HepG2 (cell line): ENCODE measurements around the gene MRPL14. TPM values are rescaled to one million over a fixed set of nuclear protein-coding genes. Genes with fewer than 3 reads are reported as not detected.

Source experiments
- ATAC-seq: fragments of 200-7000 bp; cut with Tn5 transposase; 3 replicates; pipeline ENCODE4 v1.9.1; 2020; ENCODE audit warnings: mild to moderate bottlenecking, moderate library complexity
- BruUV-seq: library from RNA; stranded (reverse); fragments of 400-500 nt; replicated peaks from 2 replicates; lab custom pipeline; 2021; lab: Mats Ljungman, UMichigan
- CTCF ChIA-PET: fragments of 300-600 bp; formaldehyde crosslinking; extraction: SDS; loops from one replicate; lab custom pipeline; 2021; ENCODE audit warnings: low total read pairs, inconsistent platforms, low intra/inter-chr PET ratio; lab: Yijun Ruan, JAX
- POLR2A ChIA-PET: fragments of 350-600 bp; sonication (Branson Sonifier 250); formaldehyde crosslinking; loops from one replicate; lab custom pipeline; 2020; ENCODE audit warnings: antibody characterized with exemption, inconsistent platforms; lab: Yijun Ruan, JAX
- DNase-seq: peaks from one replicate; pipeline ENCODE4 v3.0.0-alpha.2; 2015; ENCODE audit warnings: low spot score
- FAIRE-seq: peaks from 3 replicates; lab custom pipeline; 2011; peaks lifted over from hg19 to GRCh38; lab: Jason Lieb, UNC
- H2AFZ ChIP-seq: one replicate; pipeline ENCODE4 v1.6.1; 2011; ENCODE audit warnings: low read length, inconsistent platforms
- H3K27ac ChIP-seq: fragments of 300-600 bp; 3 replicates; pipeline ENCODE4 v1.8.0; 2011; ENCODE audit warnings: mixed run types, mild to moderate bottlenecking, mixed read lengths, low read length, inconsistent platforms; ENCODE audit not compliant: insufficient read depth; ENCODE audit errors: extremely low read length
- H3K27me3 ChIP-seq, 2 experiments: fragments of 200-600 bp in 1 of 2; 2 replicates in 1 of 2; 3 replicates in 1 of 2; pipeline versions ENCODE4 v1.6.0 to v1.8.0; 2011; ENCODE audit warnings: low read length in 2 of 2, mild to moderate bottlenecking in 2 of 2, moderate library complexity in 2 of 2, inconsistent platforms in 1 of 2; ENCODE audit not compliant: insufficient read depth in 2 of 2, control insufficient read depth in 1 of 2
- H3K36me3 ChIP-seq, 2 experiments: fragments of 200-600 bp in 1 of 2; replicated peaks in 1 of 2; 2 replicates in 1 of 2; 3 replicates in 1 of 2; pipeline versions ENCODE4 v1.5.1 to v1.8.0; 2011; ENCODE audit warnings: low read length in 2 of 2, inconsistent platforms in 1 of 2; ENCODE audit not compliant: insufficient read depth in 2 of 2, control insufficient read depth in 1 of 2
- H3K4me1 ChIP-seq: 2 replicates; pipeline ENCODE4 v1.5.1; 2012; ENCODE audit warnings: low read length, inconsistent platforms; ENCODE audit not compliant: insufficient read depth
- H3K4me2 ChIP-seq: 2 replicates; pipeline ENCODE4 v1.6.0; 2011; ENCODE audit warnings: low read depth, low read length, inconsistent platforms
- H3K4me3 ChIP-seq, 3 experiments: fragments of 200-600 bp in 1 of 3; sonication (generic), shearing (Covaris generic) in 1 of 3; replicated peaks in 1 of 3; 2 replicates each; pipeline ENCODE4 v1.5.1; 2011 to 2016; ENCODE audit warnings: low read length in 3 of 3, inconsistent platforms in 2 of 3, low read depth in 2 of 3, mild to moderate bottlenecking in 2 of 3, control low read depth in 1 of 3, mixed read lengths in 1 of 3; ENCODE audit not compliant: insufficient read depth in 1 of 3
- H3K79me2 ChIP-seq: one replicate; pipeline ENCODE4 v1.6.1; 2011; ENCODE audit warnings: low read length, inconsistent platforms; ENCODE audit not compliant: insufficient read depth
- H3K9ac ChIP-seq: 2 replicates; pipeline ENCODE4 v1.6.0; 2011; ENCODE audit warnings: mild to moderate bottlenecking, low read depth, low read length, inconsistent platforms; ENCODE audit not compliant: insufficient read depth
- H3K9me3 ChIP-seq: 2 replicates; pipeline ENCODE4 v1.5.1; 2012; ENCODE audit warnings: mild to moderate bottlenecking, low read length
- H4K20me1 ChIP-seq: 2 replicates; pipeline ENCODE4 v1.6.0; 2011; ENCODE audit warnings: inconsistent platforms, mild to moderate bottlenecking, low read length, moderate library complexity; ENCODE audit not compliant: insufficient read depth
- ATAD3A ChIP-seq: sonication (generic); formaldehyde crosslinking; IDR thresholded peaks from 2 replicates; pipeline ENCODE4 v1.4.0; 2020; ENCODE audit warnings: missing genetic modification reagents
- CAMTA2 ChIP-seq: sonication (generic); formaldehyde crosslinking; IDR thresholded peaks from 2 replicates; pipeline ENCODE4 v1.4.0; 2020; ENCODE audit warnings: mild to moderate bottlenecking, missing genetic modification reagents, borderline replicate concordance
- ESRRA ChIP-seq: sonication (generic); formaldehyde crosslinking; IDR thresholded peaks from 2 replicates; pipeline ENCODE4 v1.5.1; 2020; ENCODE audit warnings: mild to moderate bottlenecking, low read depth, missing genetic modification reagents
- KAT8 ChIP-seq: IDR thresholded peaks from 2 replicates; pipeline ENCODE4 v1.6.1; 2016; ENCODE audit warnings: missing genetic modification reagents, missing compliant biosample characterization
- KDM3A ChIP-seq: IDR thresholded peaks from 2 replicates; pipeline ENCODE4 v1.6.1; 2018; ENCODE audit warnings: low read depth, missing compliant biosample characterization
- KDM5A ChIP-seq: fragments of 200-600 bp; sonication (generic); IDR thresholded peaks from 2 replicates; pipeline ENCODE4 v1.7.0; 2018; ENCODE audit warnings: antibody characterized with exemption, mild to moderate bottlenecking, low read length, borderline replicate concordance
- PAF1 ChIP-seq: IDR thresholded peaks from 2 replicates; pipeline ENCODE4 v1.6.1; 2016; ENCODE audit warnings: missing genetic modification reagents, missing compliant biosample characterization
- SOX13 ChIP-seq, 3 experiments: fragments of 450-650 bp in 1 of 3; sonication (generic) in 1 of 3; formaldehyde crosslinking in 1 of 3; IDR thresholded peaks in 2 of 3; conservative IDR thresholded peaks in 1 of 3; 2 replicates each; pipeline versions ENCODE4 v1.5.0 to v1.6.1; 2016 to 2020; ENCODE audit warnings: antibody characterized with exemption in 1 of 3, mild to moderate bottlenecking in 1 of 3, missing compliant biosample characterization in 1 of 3, missing genetic modification reagents in 1 of 3, moderate library complexity in 1 of 3
- SP1 ChIP-seq, 2 experiments: fragments of 450-650 bp in 1 of 2; sonication (generic) in 1 of 2; formaldehyde crosslinking in 1 of 2; IDR thresholded peaks; 2 replicates each; pipeline versions ENCODE4 v1.4.0 to v1.6.1; 2016 to 2020; ENCODE audit warnings: missing genetic modification reagents in 1 of 2
- ZBTB3 ChIP-seq: sonication (generic); formaldehyde crosslinking; IDR thresholded peaks from 2 replicates; pipeline ENCODE4 v1.4.0; 2020; ENCODE audit warnings: low read depth, mild to moderate bottlenecking, moderate library complexity, missing genetic modification reagents, borderline replicate concordance
- ZBTB38 ChIP-seq: sonication (generic); formaldehyde crosslinking; IDR thresholded peaks from 2 replicates; pipeline ENCODE4 v1.5.1; 2020; ENCODE audit warnings: mild to moderate bottlenecking, missing genetic modification reagents
- ZFP36L1 ChIP-seq: sonication (generic); formaldehyde crosslinking; IDR thresholded peaks from 2 replicates; pipeline ENCODE4 v1.8.0; 2022; ENCODE audit warnings: mild to moderate bottlenecking, missing genetic modification reagents, moderate library complexity
- ZNF235 ChIP-seq: sonication (generic); formaldehyde crosslinking; IDR thresholded peaks from 2 replicates; pipeline ENCODE4 v1.8.1; 2023; ENCODE audit warnings: mild to moderate bottlenecking, missing genetic modification reagents, borderline replicate concordance
- ZNF317 ChIP-seq: sonication (generic); formaldehyde crosslinking; IDR thresholded peaks from 2 replicates; pipeline ENCODE4 v1.5.0; 2020; ENCODE audit warnings: mild to moderate bottlenecking, missing genetic modification reagents
- ZNF761 ChIP-seq: sonication (generic); formaldehyde crosslinking; conservative IDR thresholded peaks from 2 replicates; pipeline ENCODE4 v1.4.0; 2020; ENCODE audit warnings: mild to moderate bottlenecking, missing genetic modification reagents
- WGBS: methylation state at CpG from one replicate; pipeline ENCODE4 v1.1.6; 2017; ENCODE audit warnings: low lambda C conversion rate; 5-methylcytosine and 5-hydroxymethylcytosine counted together
- in situ Hi-C: cut with HindIII; loops from 2 replicates; pipeline ENCODE4 v1.10.0; 2017; ENCODE audit warnings: low pct_unique_long_range_greater_than_20kb; ENCODE audit not compliant: extremely low pct_ligation_motif_present
- intact Hi-C: fragments of 100-400 bp; cut with micrococcal nuclease; formaldehyde crosslinking; loops from one replicate; pipeline ENCODE4 v1.10.0; 2022; ENCODE audit not compliant: unreplicated experiment
- polyA plus RNA-seq, 8 experiments: library from polyadenylated mRNA; depleted of rRNA in 3 of 8; stranded (reverse) in 7 of 8; unstranded in 1 of 8; fragments of >200 nt; fragmentation: Illumina TruSeq in 4 of 8; extraction: Trizol in 4 of 8; gene quantifications; 2 replicates each; pipeline versions ENCODE4 v1.2.1 to v1.2.3, GENCODE V29; 2011 to 2016; ENCODE audit warnings: low read depth in 4 of 8, missing spikeins in 1 of 8, mixed read lengths in 1 of 8; ENCODE audit not compliant: insufficient read depth in 1 of 8
- total RNA-seq, 5 experiments: library from RNA; depleted of rRNA; stranded (reverse); fragments of >200 nt; fragmentation: Illumina TruSeq; extraction: Trizol; gene quantifications; 2 replicates each; pipeline ENCODE4 v1.2.3, GENCODE V29; 2016; ENCODE audit warnings: low read depth in 1 of 5
- TF ChIP-seq, protein P1 (sequence below): sonication (generic); formaldehyde crosslinking; IDR thresholded peaks from 2 replicates; pipeline ENCODE4 v1.4.0; 2020; ENCODE audit warnings: missing genetic modification reagents
- TF ChIP-seq, protein P2 (sequence below): sonication (generic); formaldehyde crosslinking; IDR thresholded peaks from 2 replicates; pipeline ENCODE4 v1.4.0; 2020; ENCODE audit warnings: low read depth, mild to moderate bottlenecking, missing genetic modification reagents
- TF ChIP-seq, protein P3 (sequence below): sonication (generic); formaldehyde crosslinking; IDR thresholded peaks from 2 replicates; pipeline ENCODE4 v1.4.0; 2020; ENCODE audit warnings: mild to moderate bottlenecking, missing genetic modification reagents
- TF ChIP-seq, protein P4 (sequence below): IDR thresholded peaks from 2 replicates; pipeline ENCODE4 v1.6.1; 2016; ENCODE audit warnings: mild to moderate bottlenecking, missing biosample characterization, missing genetic modification reagents

Gene MRPL14
- total and polyA plus RNA-seq, 2 of the 13 experiments (the other 11 are each of a cell fraction or from before 2014, with no cell fraction given): 157 to 178 TPM

DNA sequence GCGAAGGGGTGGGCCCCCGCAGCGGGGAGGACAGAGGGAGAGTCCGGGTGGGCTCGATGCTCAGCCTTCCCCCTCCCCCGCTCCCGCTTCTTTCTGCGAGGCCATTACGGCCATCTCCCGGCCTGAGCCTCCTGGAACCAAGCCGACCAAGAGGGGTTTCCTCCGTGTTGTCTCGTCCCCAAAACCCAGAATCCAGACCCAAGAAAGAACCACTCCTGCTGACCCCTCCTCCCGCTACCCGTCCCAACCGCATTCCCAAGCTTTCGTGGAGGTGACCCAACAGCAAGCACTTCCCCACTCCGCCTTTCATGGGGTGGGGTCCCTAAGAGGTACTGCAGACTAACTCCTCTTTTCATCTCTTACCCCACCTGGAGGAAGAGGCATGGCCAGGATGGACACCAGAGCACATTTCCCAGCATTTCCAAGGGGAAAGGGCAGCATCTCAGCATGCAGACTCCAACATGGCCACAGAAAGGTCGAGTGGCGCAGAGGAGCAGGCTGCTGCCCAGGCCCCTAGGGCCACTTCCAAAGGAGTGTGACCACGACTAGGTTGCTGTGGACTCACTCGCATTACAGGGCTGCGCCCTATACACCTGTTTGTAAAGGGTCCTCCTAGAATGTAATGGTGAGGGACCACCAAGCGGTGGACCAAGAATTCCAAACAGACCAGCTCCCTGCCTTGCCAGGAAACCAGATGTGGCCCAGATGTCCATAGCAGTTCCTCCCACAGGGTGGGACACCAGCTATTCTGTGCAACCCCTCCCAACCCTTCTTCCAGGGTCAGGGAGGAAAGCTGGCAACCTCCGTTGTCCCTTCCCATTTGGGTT is 53.4 kb downstream of the MRPL14 start:
- Histone ChIP-seq H3K4me2 (peak overlapping the region; percentile 91), H2AFZ (no peak overlapping the region), H3K9ac (peak overlapping the region; percentile 54), H3K27me3 (no peaks in the 10 kb centered on the region), H3K9me3 (no peaks in the 10 kb centered on the region), H3K4me3 (peak overlapping the region; percentile 23 to 74 (median 46)), H3K79me2 (no peaks in the 10 kb centered on the region), H3K36me3 (no peaks in the 10 kb centered on the region), H3K4me1 (peaks cover 82% of the 10 kb centered on the region), H4K20me1 (no peaks in the 10 kb centered on the region), H3K27ac (peak overlapping the region; percentile 57)
- intact Hi-C loops: loop anchor here (1.0 to 5.0 kb wide), 3 partner anchors 72 to 350 kb away; no protein-coding TSS in a partner anchor
- DNase-seq (no peak), FAIRE-seq (no peak), ATAC-seq (peak; percentile 34)
- 35% methylated on average over 12 of the region's 25 CpGs for WGBS
- BruUV-seq: no TSS peak
- in situ Hi-C loops: loop anchor here (10.0 kb wide), 1 partner anchor 119 kb away; no protein-coding TSS in a partner anchor
- POLR2A ChIA-PET: interaction anchor here (0.7 to 3.3 kb wide), 11 partner anchors 9 to 445 kb away, joined by 3 to 15 read pairs (median 3); partner anchors contain the start of genes GTPBP2 and VEGFA
- CTCF ChIA-PET: interaction anchor here (1.0 to 2.8 kb wide), 7 partner anchors 68 to 349 kb away, joined by 4 to 22 read pairs (median 5); partner anchors contain the start of gene VEGFA
- TF ChIP-seq, protein P1, sequence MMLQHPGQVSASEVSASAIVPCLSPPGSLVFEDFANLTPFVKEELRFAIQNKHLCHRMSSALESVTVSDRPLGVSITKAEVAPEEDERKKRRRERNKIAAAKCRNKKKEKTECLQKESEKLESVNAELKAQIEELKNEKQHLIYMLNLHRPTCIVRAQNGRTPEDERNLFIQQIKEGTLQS (CRISPR knock-in tag): peak; percentile 13; the same call in 1 of the 2 replicates
- peak; percentile 73; the same call in 1 of the 2 replicates for TF ChIP-seq ZNF761
- TF ChIP-seq CAMTA2 (CRISPR knock-in tag): peak; percentile 87; the same call in 1 of the 2 replicates
- TF ChIP-seq KAT8 (CRISPR knock-in tag): 0 out of 2 replicates have a peak, but pooled peaks have one; percentile 20
- TF ChIP-seq ZBTB38 (CRISPR knock-in tag): peak; percentile 75; the same call in 1 of the 2 replicates
- TF ChIP-seq ZFP36L1: peak; percentile 30; the same call in 1 of the 2 replicates
- peak; percentile 62; the same call in 1 of the 2 replicates for TF ChIP-seq ZBTB3
- TF ChIP-seq PAF1 (CRISPR knock-in tag): peak; percentile 72; the same call in 1 of the 2 replicates
- TF ChIP-seq, protein P2, sequence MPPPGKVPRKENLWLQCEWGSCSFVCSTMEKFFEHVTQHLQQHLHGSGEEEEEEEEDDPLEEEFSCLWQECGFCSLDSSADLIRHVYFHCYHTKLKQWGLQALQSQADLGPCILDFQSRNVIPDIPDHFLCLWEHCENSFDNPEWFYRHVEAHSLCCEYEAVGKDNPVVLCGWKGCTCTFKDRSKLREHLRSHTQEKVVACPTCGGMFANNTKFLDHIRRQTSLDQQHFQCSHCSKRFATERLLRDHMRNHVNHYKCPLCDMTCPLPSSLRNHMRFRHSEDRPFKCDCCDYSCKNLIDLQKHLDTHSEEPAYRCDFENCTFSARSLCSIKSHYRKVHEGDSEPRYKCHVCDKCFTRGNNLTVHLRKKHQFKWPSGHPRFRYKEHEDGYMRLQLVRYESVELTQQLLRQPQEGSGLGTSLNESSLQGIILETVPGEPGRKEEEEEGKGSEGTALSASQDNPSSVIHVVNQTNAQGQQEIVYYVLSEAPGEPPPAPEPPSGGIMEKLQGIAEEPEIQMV (CRISPR knock-in tag): 0 out of 2 replicates have a peak, but pooled peaks have one; percentile 36
- TF ChIP-seq SOX13 (IDR thresholded peaks at IDR 0.05): no peak
- TF ChIP-seq SOX13 (CRISPR knock-in tag; conservative IDR thresholded peaks at IDR 0.05 in 1 of 2, IDR thresholded peaks at IDR 0.05 in 1 of 2): peak in 1 of 2 experiments; percentile 20; a peak in 1 of 4 replicates
- TF ChIP-seq, protein P3, sequence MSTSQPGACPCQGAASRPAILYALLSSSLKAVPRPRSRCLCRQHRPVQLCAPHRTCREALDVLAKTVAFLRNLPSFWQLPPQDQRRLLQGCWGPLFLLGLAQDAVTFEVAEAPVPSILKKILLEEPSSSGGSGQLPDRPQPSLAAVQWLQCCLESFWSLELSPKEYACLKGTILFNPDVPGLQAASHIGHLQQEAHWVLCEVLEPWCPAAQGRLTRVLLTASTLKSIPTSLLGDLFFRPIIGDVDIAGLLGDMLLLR: peak; percentile 48; the same call in 1 of the 2 replicates
- no peak for TF ChIP-seq SP1 (IDR thresholded peaks at IDR 0.05)
- peak; percentile 13; the same call in 1 of the 2 replicates for TF ChIP-seq SP1 (CRISPR knock-in tag; IDR thresholded peaks at IDR 0.05)
- TF ChIP-seq KDM5A: 0 out of 2 replicates have a peak, but pooled peaks have one; percentile 6
- peak; percentile 74; the same call in 1 of the 2 replicates for TF ChIP-seq ZNF317
- TF ChIP-seq, protein P4, sequence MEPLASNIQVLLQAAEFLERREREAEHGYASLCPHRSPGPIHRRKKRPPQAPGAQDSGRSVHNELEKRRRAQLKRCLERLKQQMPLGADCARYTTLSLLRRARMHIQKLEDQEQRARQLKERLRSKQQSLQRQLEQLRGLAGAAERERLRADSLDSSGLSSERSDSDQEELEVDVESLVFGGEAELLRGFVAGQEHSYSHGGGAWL: no peak
- 0 out of 2 replicates have a peak, but pooled peaks have one; percentile 38 for TF ChIP-seq ZNF235 (CRISPR knock-in tag)
- no peak for TF ChIP-seq KDM3A (CRISPR knock-in tag)
- peak; percentile 41; the same call in 1 of the 2 replicates for TF ChIP-seq ESRRA
- no peak for TF ChIP-seq ATAD3A
